GM19324 (cell line): ENCODE data around the gene RAPGEF1.

Source experiments
- ATAC-seq: cut with Tn5 transposase; IDR thresholded peaks from one replicate; pipeline ENCODE4 v1.9.1; 2021; ENCODE audit warnings: mild to moderate bottlenecking, moderate library complexity; ENCODE audit not compliant: unreplicated experiment, low FRiP score

The RAPGEF1 gene

DNA sequence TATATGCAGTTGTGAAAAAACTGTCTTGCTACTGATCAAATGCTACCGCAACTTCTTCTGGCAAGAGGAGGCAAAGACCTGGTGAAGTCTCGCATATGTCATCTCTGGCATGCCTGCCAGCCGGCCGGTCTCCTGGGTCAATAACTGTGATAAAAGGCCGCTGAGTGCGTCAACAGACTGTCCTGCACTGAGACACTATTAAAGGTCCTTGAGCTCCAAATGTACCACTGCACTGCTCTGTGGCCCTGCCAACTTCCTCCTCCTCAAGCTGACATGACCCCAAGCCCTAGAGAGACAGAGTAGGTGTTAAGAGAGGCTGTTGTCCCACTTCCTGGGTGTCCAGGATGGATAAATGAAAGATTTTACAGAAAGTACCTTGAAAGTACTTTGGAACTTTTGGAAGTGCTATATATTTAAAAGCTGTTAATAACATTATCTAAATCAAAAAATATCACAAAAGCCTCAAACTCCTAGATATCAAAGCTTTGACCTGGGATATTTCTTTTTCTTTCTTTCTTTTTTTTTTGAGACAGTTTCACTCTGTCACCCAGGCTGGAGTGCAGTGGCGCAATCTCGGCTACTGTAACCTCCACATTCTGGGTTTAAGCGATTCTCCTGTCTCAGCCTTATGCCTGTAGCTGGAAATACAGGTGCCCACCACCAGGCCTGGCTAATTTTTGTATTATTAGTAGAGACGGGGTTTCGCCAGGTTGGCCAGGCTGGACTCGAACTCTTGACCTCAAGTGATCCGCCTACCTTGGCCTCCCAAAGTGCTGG, 31.5 kb downstream of the RAPGEF1 start:
- no peak for ATAC-seq

DNA sequence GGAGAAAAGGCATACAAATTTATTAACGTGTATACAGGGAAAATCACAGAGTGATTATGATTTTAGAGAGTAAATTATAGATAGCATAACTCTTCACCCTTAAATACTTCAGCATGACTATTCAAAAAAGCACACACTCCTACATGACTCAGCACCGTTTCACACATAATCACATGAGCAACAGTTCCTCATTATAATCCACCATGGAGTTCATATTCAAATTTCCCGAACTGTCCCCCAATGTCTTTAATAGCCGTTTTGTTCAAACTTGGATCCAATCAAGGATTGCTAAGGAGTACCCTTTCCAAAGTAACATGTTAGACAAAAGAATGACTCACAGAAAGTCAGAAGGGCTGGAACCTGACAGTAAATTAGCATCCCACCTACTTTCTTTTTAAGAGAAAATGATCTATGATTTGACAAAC, 32.1 kb downstream of the RAPGEF1 start:
- no peak for ATAC-seq

DNA sequence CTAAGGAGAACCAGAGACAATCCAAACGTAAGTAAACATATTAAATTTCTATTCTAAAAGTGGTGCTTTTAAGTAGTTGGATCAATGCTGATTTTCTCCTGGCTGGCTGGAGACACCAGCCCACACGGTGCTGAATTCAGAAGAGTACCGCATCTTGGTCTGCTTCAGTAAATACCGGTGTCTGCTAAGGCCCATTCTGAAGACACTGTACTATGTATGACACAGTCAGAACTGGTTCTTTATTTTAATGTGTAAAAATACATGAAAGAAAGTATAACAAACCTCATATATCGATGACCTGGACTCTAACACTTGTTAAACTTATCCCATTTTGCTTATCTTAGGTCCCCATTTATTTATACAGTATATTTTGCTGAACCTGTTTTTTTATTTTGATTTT, 32.8 kb downstream of the RAPGEF1 start:
- no peak for ATAC-seq

DNA sequence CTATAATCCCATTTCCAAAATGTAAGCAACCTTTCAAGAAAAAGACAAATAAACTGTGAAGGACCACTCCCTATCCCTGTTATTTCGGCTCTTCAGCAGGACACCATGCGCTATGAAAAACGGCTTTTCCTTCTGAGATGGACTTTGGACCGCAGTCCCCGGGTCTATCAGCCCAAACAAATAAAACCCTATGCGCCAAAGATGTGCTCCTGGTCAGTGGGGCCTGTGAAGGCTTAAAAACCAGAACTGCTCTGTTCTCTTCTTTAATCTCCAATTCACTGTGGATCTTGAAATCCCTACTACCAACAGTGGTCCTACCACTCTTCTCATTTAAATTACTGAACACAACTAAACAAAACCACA, 33.3 kb downstream of the RAPGEF1 start:
- no peak for ATAC-seq

DNA sequence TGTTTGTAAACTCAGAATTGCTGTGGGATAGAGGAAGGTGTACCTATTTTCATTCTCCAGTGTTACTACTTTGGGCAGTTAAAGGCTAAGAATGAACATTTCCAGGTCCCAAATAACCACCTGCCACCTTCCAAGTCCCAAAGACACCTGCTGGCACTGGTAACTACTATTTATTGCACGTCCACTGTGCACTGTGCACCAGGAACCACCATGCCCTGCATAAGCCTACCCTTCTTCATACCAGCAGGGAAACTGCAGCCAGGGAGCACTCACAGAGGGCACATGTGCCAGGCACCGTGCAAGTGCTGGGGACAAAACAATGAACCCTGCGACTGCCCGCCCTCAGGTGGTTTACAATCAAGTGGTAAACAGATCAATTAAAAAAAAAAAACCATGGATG, 34.9 kb downstream of the RAPGEF1 start:
- ATAC-seq: no peak

DNA sequence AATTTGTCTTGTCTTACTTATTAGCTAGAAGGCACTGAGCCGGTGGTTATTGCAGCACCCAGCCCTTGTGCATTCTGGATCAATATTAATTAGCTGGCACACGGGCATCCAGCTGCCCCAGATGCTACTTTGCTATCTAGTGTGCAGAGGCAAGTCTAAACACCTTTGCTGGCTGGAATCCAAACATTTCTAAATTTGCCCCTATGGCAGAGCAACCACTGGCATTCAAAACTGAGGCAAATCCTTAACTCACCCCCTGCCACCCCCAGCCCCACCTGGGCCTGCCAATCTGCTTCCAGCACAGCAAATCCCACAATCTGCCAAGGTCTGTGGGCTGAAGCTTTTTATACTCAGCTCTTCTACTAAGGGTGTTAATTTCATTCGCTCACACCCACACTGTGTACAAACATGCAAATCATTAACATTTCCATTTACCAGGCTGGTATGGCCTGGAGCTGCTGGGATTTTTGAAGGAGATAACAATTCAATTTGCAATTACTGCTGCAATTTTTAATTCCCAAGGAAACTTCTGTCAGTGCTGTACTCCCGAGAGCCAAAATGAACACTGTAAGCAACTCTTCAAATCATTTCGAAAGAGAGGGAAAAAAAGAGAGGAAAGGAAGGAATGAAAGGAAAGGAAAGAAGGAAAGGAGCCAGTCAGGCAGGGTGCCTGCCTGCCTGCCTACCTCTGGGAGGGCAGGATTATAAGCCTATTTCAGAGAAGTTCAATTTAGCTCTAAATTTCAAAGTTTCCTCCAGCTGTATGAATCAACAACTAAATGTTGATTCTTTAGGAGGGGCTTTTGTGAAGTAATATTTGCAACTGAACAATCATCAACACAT, 35.5 kb downstream of the RAPGEF1 start:
- no peak for ATAC-seq

DNA sequence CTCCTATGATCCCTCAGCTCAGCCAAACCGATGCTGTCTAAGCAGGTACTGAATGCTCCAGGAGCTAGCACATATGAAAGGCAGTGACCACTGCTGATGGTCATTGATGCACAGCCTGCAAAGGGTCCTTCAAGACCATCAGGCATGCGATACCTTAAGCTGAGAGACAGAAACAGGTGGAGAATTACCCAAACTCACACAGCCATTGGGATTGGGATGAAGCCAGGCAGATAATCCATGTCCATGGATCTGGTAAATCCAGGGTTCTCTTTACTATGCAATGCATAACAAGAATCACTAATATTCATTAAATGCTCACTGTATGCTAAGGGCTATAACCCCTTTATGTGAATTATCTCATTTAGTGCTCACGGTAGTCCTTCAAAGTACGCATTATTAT, 36.2 kb downstream of the RAPGEF1 start:
- ATAC-seq: no peak

DNA sequence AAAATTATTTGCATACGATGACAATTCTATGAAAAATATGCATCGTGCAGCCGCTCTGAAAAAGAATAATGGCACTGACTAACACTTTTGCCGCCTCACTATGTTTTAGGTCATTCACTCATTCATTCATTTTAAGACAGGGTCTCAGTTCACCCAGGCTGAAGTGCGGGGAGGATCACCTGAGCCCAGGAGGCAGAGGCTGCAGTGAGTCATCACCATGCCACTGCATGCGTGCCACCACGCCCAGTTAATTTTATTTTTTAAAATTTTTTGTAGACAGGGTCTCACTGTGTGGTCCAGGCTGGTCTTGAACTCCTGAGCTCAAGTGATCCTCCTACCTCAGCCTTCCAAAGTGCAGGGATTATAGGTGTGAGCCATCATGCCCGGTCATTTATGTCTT, 37.0 kb downstream of the RAPGEF1 start:
- ATAC-seq: no peak

DNA sequence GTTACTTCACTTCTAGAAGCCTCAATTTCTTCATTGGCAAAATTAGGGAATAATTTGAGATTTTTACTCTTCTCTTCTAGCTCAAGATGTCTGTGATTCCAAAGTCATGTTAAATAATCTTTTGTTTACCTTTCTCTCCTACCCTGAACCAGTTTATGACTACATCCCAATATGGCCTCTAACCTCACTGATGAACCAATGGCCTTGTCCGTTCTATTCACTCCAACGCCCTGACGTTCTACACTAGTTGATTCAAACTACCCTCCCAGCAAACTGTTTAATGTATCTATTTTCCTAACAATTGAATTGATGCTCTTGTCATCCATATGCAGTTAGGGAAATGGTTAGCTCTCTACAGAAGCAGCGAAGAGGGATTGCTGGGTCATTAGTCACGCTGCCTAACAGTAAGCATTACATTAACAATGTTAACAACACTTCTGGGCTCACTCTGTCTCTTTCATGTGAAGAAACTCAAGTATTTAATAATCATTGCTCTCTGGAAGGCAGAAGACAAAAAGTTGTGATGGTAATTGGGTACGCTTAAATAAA, 38.0 kb downstream of the RAPGEF1 start:
- ATAC-seq: no peak

DNA sequence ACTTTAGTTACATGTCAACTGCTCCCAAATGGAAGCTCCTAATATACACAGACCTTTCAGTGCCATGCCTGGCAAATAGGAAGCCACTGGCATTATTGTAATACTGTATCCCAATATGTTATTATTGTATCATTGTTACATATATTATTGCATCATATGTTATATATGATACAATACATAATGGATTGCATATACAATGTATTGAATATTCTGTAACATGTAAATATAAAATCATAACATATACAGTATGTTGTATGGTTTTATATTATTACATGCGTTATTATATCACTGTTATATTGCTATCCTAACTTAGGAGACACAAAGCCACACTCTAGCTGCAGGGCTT, 38.5 kb downstream of the RAPGEF1 start:
- no peak for ATAC-seq

DNA sequence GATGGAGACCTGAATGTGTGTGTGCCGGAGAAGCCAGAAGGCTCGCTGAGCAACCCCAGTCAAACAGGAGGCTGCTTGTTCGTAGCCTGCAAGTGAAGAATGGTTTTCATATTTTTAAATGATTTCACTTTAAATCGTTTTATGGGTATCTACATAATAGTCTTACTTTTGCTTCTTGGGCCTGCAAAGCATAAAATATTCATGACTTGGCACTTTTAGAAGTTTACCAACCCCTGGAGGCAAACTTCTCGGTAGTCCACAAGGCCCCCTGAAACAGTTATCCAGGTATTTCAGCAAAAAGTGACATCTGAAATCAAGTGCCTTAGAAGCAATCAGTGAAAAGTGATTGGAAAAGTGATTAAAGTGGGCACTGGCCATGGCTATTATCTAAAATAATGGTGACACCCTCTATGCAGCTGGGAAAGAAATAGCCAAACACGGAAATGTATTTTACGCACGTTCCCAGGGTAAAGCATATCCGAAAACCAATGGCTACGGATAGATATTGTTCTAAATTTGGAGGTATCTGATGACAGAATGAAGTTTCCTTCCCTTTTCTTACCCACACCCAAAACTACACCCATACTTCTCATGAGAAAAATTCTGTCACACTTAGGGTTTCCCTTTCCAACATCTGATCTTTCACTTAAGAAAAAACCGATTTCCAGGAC, 39.0 kb downstream of the RAPGEF1 start:
- ATAC-seq: no peak

DNA sequence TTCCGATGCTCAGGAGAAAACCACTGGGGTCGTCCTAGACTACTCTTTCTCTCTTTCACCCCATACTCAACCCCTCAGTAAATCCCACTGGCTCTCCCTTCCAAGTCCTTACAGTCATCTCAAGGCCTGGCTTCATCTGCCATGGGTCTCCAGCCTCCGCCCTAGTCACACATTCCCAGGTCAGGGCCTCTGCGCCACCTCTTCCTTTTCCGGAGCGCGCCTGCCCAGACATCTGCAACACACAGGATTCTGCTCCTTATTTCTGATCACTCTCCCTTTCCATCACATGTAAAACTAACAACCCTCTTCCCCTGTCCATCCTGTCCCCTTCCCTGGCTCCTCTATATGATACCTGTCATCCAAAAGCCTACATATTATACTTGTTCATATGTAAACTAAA, 39.8 kb downstream of the RAPGEF1 start:
- no peak for ATAC-seq

DNA sequence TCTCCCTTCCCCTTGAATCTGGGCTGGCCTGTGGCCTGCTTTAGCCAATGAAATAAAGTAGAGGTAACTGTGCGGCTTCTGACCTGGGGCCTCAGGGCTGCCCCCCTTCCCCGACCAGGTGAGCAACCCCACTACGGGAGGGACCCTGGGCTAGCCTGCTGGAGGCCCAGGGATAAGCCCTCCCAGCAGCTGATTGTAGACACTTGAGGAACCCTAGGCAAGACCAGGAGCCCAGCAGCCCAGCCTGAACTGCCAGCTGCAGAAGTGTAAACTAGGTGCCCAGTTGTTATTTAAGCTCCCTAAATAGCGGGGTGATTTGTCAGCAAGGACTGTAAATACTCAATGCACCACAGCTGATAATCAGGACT, 41.3 kb downstream of the RAPGEF1 start:
- ATAC-seq: no peak

DNA sequence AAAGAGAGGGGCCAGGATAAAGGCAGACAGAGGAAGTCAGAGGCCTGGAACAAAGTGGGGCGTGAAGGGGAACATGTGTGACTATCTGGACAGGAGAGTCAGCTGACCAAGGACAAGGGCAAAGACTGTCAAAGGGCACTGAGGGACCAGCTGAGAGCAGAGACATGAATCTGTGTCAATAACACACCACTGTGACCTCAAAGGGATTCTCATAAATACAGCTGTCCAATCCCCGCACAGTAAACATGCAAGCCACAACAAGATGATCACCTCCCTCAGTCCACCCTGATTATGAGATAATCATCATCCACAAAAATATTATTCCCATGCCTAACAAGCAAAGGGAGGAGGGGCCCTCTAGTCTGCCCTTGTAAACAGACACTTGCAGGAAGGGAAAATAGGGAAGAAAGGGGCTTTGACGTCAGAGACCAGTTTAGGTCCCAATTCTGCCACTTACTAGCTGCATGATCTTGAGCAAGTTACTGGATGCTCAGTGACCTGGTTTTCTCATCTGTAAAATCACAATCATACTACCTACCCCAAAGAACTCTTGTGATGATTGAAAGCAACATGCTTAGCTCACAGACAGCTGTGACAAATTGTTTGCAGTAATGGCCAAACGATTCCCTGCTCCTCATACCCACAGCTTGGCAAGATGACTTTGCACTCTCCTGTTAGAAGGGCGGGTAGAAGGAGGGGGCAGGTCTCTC, 41.8 kb downstream of the RAPGEF1 start:
- ATAC-seq: no peak

DNA sequence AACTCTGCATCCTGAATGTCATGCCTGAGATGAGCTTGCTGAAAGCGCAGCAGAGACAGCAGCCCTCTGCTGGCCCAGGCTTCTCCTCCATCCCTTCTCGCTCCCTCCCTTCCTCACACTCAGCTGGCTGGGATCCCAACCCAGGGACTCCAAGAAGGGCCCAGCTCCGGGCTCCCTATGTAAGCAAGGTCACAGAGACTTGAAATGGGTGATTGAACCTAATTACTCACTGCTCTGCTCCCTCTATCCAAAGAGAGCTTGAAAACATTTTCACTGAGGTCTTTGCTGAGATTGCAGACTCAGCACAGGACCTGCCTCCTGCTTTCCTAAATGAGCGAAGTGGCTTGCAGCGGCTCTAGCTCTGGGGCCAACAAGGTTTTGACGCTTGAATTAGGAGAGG, 42.8 kb downstream of the RAPGEF1 start:
- ATAC-seq: no peak

DNA sequence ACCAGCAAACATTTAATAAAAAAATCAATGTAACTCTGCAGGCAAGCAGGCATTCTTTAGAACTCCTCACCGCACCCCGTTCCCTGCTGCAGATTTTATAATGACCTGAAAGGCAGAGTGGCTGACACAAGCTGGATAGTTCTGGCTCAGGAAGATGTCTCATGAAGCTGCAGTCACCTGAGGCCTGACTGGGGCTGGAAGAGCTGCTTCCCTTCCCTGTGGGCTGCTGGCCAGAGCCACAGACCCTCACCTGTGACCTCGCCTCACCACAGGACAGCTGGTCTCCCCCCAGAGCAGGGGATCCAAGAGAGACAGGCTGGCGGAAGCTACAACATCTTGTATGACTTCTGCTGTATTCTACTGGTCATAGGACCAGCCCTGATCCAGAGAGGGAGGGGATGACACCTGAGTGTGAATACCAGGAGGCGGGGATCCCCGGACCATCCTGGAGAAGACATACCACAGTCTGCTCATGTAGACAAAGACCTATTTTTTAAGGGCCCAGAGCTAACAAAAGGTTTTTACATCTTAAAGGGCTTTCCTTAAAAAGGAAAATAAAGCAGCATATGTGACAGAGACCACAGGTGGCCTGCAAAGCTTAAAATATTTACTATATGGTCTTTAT, 43.9 kb downstream of the RAPGEF1 start:
- no peak for ATAC-seq

DNA sequence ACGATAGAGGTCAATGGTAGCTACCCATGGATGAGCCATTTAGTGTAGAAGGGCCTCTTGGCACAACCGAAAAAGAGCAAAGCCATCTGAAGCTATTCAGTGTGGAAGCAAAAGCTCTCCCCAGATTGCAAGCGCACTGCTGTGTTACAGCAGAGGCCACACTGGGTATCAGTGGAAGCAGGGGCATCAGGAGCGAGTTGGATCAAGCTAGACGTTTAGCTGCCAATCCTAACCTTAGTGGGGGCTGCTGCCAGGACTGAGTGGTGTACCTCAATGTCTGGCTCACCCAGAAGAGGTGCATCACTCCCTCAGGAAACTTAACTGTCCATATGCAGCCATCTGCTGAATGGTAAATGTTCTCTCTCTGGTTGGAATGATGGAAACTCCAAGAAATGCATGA, 44.5 kb downstream of the RAPGEF1 start:
- no peak for ATAC-seq

DNA sequence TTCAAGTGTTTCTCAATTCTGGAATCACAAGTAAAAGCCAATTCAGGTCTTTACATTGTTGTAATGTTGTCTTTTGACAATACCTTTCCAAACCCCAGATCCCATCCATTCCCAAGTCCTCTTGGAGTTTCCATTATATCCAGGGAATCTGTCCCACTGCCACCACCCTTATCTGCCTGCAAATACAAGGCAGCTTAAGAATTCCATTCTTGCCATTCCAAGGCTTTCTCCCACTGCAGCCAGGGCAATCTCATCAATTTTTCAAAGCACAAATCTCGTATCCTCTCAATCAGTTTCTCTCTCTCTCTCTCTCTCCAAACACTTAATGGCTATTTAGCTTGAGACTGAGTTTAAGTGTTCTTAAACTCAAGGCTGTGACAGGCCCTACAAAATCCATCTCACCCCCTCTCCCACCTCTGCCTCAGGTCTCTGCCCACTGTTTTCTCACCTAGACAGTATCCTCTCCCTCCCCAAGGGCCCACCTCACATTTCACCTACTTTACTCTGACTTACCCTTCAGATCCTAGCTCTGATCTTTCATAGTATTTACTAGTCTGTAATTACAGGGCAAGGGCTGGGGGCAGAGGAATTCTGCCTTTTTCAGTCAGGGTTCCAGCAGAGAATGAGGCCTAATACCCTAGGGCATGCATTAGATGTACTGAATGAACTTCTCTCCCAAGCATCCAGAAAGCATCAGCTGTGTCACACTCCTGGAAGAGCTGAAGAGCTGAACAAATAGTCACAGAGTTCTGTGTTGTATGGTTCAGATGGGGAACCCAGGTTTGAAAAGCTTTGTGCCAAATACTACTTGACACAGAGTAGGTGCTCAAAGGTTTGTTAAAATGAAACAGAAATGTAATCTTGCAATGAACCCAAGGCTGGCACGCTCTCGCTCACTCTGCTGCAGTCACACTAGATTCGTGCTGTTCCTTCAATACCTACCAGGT, 46.0 kb downstream of the RAPGEF1 start:
- no peak for ATAC-seq
